Measurements from ENCODE around the gene TSHZ3.

The TSHZ3 gene

DNA sequence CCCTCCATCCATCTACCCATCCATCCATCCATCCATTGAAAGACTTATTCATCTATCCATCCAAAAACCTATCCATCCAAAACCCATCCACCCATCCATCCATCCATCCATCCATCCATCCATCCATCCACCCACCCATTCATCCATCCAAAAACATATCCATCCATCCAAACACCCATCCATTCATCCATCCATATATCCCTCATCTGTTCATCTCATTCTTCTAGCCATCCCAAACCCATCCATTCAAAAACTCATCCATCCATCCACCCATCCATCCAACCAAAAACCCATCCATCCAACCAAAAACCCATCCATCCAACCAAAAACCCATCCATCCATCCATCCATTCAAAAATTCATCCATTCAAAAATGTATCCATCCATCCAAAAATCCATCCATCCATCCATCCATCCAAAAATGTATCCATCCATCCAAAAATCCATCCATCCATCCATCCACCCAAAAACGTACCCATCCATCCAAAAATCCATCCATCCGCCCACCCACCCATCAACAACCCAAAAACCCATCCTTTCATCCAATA, 56.5 kb downstream of the TSHZ3 start:
- TF ChIP-seq POLR2A (IDR thresholded peaks at IDR 0.05; ENCODE audit: extremely low read depth, insufficient read length) (no peak), MYC (IDR thresholded peaks at IDR 0.05; ENCODE audit: low read depth, low read length) (no peak)
- TF ChIP-seq, protein P1, sequence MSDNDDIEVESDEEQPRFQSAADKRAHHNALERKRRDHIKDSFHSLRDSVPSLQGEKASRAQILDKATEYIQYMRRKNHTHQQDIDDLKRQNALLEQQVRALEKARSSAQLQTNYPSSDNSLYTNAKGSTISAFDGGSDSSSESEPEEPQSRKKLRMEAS (IDR thresholded peaks at IDR 0.05; ENCODE audit: low read depth, low read length): no peak
- TF ChIP-seq, protein P2, sequence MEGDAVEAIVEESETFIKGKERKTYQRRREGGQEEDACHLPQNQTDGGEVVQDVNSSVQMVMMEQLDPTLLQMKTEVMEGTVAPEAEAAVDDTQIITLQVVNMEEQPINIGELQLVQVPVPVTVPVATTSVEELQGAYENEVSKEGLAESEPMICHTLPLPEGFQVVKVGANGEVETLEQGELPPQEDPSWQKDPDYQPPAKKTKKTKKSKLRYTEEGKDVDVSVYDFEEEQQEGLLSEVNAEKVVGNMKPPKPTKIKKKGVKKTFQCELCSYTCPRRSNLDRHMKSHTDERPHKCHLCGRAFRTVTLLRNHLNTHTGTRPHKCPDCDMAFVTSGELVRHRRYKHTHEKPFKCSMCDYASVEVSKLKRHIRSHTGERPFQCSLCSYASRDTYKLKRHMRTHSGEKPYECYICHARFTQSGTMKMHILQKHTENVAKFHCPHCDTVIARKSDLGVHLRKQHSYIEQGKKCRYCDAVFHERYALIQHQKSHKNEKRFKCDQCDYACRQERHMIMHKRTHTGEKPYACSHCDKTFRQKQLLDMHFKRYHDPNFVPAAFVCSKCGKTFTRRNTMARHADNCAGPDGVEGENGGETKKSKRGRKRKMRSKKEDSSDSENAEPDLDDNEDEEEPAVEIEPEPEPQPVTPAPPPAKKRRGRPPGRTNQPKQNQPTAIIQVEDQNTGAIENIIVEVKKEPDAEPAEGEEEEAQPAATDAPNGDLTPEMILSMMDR (IDR thresholded peaks at IDR 0.05; ENCODE audit: low read depth, low read length): no peak
- DNase-seq (ENCODE audit: low read depth): no peak
- H3K4me3 ChIP-seq (ENCODE audit: low read depth, low read length): no peak overlapping the region

DNA sequence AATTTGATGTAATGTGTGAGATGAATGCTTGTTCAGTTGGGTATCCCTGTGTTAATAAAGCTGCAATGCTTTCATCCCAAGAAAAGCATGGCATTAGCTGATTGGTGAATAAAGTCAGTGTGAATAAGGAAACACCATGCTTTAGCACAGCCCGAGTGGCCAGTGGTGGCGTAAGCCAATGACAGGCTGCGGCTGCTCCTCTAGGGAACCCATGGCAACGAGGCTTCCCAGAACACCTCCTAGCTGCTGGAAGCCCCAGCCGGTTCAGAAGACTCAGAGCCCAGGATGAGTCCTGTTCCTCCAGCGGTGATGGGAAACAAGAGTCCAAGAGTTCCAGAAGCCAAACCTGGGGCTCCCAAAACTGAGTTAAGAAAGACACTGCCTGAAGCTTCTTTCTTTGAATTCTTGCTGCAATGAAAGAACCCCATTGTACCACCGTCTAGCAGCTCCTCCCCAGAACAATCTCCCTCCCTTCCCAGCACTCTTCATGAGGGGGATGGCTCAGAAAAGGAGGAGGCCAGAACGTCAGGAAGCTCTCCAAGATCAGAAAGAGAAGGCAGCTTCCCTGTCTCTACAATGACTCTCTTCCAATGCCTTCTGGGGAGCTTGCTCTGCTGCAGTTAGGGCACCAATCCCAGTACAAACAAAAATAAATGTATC, 58.2 kb downstream of the TSHZ3 start:
- TF ChIP-seq POLR2A (IDR thresholded peaks at IDR 0.05; ENCODE audit: extremely low read depth, insufficient read length) (no peak), MYC (IDR thresholded peaks at IDR 0.05; ENCODE audit: low read depth, low read length) (no peak)
- TF ChIP-seq, protein P2 (IDR thresholded peaks at IDR 0.05; ENCODE audit: low read depth, low read length): no peak
- TF ChIP-seq, protein P1 (IDR thresholded peaks at IDR 0.05; ENCODE audit: low read depth, low read length): no peak
- DNase-seq (ENCODE audit: low read depth): no peak
- H3K4me3 ChIP-seq (ENCODE audit: low read depth, low read length): no peak overlapping the region

DNA sequence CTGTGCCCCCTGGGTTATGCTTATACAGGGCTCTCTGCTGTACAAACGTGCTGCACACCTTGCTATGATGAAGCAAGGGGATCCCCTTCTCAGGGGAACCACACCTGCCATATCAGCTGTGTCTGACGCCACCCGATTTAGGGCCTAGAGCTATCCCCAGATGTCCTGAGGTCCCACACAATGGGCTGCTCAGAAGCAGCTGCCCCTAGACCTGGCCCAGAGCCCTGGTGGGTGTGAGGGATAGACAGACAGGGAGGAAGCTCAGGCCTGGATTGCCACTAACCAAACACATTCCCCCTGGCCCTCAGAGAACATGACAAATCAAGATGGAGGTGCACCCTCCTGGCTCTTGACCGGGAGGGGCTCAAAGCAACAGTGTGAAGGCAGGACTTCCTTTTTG, 59.3 kb downstream of the TSHZ3 start:
- TF ChIP-seq POLR2A (IDR thresholded peaks at IDR 0.05; ENCODE audit: extremely low read depth, insufficient read length) (no peak), MYC (IDR thresholded peaks at IDR 0.05; ENCODE audit: low read depth, low read length) (no peak)
- TF ChIP-seq, protein P1 (IDR thresholded peaks at IDR 0.05; ENCODE audit: low read depth, low read length): no peak
- DNase-seq (ENCODE audit: low read depth): no peak
- H3K4me3 ChIP-seq (ENCODE audit: low read depth, low read length): no peak overlapping the region

DNA sequence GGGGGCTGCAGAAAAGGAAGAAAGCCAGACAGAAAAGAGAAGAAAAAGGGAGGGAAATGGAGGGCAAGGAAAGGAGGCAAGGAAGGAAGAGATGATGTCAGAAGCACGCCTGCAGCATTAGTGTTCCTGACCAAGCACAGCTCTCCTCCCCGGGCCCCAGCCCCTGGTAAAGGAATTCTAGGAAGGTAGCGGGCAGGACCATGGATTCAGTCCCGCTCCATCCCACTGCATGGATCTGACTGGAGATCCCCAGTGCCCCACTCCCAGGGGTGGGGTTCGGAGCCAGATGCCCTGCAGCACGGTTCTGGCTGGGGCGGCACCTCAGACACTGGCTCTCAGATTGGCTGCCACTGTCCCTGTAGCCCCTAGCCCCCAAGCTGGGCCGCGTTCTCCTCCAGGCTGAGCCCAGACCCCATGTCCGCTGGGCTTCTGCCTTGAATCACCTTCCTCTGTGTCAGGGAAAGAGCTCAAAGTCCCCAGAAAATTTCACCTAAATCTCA, 59.8 kb downstream of the TSHZ3 start:
- H3K4me3 ChIP-seq (ENCODE audit: low read depth, low read length): no peak overlapping the region
- TF ChIP-seq MYC (IDR thresholded peaks at IDR 0.05; ENCODE audit: low read depth, low read length): no peak
- TF ChIP-seq, protein P1 (IDR thresholded peaks at IDR 0.05; ENCODE audit: low read depth, low read length): no peak
- TF ChIP-seq, protein P2 (IDR thresholded peaks at IDR 0.05; ENCODE audit: low read depth, low read length): no peak
- no peak for TF ChIP-seq POLR2A (IDR thresholded peaks at IDR 0.05; ENCODE audit: extremely low read depth, insufficient read length)
- DNase-seq (ENCODE audit: low read depth): no peak

DNA sequence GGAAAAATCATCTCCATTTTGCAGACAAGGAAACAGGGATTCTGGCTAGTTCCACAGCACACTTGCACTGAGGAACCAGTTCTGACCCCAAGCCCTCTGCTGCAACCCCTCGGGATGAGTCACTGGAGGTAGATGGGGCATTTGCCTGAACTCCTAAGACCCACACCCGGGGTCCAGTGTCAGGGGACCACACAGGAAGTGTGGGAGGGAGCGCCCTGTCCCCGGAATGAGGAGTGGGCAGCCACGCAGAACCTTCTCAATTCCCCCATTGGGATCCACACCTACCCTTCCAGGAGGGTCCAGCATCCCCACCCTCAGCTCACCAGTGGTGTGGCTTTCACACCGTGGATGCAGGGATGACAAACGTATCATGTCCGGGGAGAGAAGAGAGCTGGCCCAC, 62.7 kb downstream of the TSHZ3 start:
- TF ChIP-seq, protein P1 (IDR thresholded peaks at IDR 0.05; ENCODE audit: low read depth, low read length): no peak
- TF ChIP-seq, protein P2 (IDR thresholded peaks at IDR 0.05; ENCODE audit: low read depth, low read length): no peak
- DNase-seq (ENCODE audit: low read depth): no peak
- H3K4me3 ChIP-seq (ENCODE audit: low read depth, low read length): no peak overlapping the region

DNA sequence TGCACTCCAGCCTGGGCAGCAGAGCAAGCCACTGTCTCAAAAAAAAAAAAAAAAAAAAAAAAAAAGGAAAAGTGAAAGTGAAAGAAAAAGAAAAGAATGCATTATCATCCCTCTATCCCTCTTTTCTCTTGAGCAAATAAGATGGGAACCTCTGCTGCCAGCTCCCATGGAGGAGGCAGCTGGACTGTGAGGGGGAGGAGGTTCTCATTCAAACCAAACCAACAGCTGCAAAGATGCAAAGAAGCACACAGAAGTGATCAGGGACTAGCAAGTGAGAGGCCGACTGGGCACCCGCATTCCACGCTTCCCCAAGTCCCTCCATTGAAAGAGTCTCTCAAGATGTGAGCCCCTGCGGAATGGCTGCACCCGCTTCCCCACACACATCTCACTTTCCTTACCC, 63.5 kb downstream of the TSHZ3 start:
- DNase-seq (ENCODE audit: low read depth): no peak
- H3K4me3 ChIP-seq (ENCODE audit: low read depth, low read length): no peak overlapping the region
- no peak for TF ChIP-seq POLR2A (IDR thresholded peaks at IDR 0.05; ENCODE audit: extremely low read depth, insufficient read length)
- TF ChIP-seq MYC (IDR thresholded peaks at IDR 0.05; ENCODE audit: low read depth, low read length): no peak
- TF ChIP-seq, protein P1 (IDR thresholded peaks at IDR 0.05; ENCODE audit: low read depth, low read length): no peak
- TF ChIP-seq, protein P2 (IDR thresholded peaks at IDR 0.05; ENCODE audit: low read depth, low read length): no peak
